Right kidney (tissue), 1 donor: ENCODE results near the gene TMEM218.

Experiments
- DNase-seq: peaks from one replicate; pipeline ENCODE4 v3.0.0-alpha.2; 2016

TMEM218 gene

DNA sequence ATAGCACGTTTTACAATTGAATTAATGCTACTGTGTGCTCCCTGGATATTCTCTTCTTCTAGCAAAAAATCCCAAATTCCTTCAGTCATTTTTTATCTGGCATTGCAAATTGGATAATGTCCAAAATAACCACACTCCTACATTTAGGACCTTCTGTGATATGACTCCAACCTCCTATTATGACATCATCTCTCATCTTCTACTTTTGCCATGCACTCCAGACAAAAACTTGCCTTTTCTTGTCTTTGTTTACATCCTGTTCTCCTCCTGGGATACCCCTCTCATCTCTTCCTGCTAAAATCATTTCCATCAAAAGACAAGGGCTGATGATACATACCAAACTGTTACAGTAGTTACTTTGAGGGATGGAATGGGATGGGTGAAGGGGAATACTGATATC, 20.6 kb upstream of the TMEM218 start:
- no peak for DNase-seq

DNA sequence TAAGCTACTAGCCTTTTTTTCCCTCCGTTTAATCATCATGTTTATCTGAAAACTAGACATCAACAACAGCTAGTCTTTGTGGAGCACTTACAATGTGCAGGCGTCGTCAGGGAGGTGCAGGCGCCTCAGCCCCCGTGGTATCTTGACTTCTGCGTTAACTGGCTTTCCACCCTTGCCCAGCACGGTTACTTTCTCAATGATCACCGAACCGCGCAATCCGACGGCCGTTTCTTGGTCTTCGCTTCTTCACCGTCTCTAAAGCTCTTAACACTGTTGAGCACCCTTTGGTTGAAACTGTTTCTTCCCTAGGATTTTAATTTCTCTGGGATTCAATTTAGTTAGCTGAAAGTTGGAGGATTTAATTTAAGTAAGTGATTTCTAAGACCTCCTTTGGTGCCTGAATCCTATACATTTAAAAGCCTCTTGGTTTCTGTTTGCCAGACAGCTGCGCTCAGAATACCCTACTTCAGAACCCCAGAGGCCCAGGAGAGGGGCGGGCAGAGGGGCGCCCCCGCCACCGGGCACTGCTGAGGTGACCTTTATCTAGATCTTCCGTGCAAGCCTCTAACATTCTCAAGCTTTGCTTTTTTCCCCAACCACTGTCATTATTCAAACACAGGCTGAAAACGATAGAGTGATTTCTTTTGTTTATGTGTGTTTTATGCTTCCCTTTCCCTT, 18.0 kb upstream of the TMEM218 start:
- DNase-seq: peak; percentile 30

GRCh38 chr11:125128450-125128849, 17.0 kb upstream of the TMEM218 start:
- DNase-seq: no peak

GRCh38 chr11:125124618-125124992, 13.2 kb upstream of the TMEM218 start:
- DNase-seq: no peak

DNA sequence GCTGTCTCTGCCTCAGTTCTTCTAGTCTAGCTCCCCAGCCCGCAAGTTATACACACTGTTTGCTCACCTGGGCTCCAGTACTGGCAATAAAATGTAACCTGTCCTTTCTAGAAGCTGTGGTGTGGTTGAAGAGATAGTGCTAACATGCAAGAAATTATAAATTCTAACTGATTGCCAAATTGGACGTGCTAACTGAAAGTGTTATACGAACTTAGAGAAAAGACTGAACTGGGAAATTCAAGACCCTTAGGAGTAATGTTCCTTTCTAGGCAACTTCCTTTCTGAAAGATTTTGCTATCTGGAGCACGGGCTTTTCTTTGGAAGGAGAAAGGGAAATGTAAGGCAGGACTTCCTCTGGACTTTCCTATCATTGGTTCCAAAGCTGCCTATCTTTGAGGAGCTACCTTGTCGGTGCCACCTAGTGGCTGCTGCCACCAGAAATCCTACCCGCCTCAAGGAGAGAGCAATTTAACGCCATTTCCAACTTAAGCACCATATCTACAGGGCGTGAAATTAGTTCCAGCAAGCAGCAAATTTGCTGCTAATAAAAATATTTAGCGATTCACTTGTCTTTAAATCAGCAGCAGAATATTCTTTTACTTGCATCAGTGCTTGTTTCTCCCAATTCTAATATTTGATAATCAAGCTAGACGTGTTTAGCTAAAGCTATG, 12.7 kb upstream of the TMEM218 start:
- no peak for DNase-seq

- no peak for DNase-seq
Measured at GRCh38 chr11:125123194-125123946, 11.9 kb upstream of the TMEM218 start.

GRCh38 chr11:125117429-125117828, 6.0 kb upstream of the TMEM218 start:
- no peak for DNase-seq

DNA sequence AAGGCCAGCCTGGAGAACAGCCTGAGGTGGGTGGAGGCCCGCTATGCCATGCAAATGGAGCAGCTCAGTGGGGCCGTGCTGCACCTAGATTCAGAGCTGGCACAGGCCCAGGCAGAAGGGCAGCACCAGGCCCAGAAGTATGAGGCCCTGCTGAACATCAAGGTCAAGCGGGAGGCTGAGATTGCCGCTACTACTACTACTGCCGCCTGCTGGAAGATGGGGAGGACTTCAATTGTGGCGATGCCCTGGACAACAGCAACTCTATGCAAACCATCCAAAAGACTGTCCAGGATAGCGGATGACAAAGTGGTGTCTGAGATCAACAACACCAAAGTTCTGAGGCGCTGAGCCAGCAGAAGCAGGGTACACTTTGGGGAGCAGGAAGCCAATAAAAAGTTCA, 3.1 kb upstream of the TMEM218 start:
- DNase-seq: no peak

DNA sequence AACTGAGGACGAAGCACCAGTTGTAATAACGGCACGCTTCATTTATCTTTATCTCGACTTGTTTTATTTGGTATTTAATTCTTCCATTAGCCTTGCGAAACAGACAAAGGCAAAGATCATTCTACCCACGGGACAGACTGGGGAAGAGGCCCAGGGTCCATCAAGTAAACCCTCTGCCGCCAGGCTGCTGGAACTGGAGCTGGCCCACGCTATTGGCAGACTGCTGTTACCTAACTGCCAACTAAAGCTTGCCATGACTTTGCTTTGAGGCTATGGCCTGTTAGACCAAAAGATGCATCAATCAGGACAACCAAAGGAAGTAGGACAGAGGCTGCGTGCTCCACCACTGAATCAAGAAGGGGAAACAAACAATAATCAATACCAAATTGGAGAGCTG, 780 bp upstream of the TMEM218 start:
- DNase-seq: no peak

GRCh38 chr11:125111001-125111342, 454 bp downstream of the TMEM218 start:
- no peak for DNase-seq

DNA sequence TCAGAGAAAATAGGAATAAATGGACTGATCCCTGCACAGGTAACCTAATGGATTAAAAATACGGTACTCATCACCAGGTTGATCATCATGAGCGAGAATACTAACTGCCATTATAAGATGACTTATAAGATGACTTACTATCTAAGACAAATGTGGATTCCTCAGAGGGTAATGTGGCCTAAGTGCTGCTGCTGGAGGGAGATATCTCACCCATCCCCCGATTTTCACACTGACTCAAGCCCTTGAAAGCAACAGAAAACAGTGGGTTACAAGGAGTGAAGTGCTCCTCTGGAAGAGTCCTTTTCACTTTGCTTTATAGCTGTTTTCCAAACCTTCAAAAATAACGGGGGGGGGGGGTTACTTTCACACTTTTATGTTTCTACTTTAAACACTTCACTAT, 920 bp downstream of the TMEM218 start:
- DNase-seq: no peak

GRCh38 chr11:125108469-125108868, 3.0 kb downstream of the TMEM218 start:
- no peak for DNase-seq

DNA sequence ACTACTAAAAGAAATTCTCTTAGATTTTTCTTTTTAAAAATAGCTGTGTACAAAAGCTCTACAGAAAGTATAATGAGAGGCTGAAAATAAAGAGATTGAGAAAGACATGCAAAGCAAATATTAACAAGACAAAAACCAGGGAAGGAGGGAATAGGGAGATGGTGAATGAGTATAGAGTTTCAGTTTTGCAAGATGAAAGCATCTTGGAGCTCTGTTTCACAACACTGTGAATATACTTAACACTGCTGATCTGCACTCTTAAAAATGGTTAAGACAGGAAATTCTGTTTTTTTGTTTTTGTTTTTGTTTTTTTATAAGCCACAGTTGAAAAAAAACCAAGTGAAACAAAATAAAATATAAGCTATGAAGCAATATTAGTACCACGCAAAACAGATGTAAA, 5.5 kb downstream of the TMEM218 start:
- DNase-seq: no peak

DNA sequence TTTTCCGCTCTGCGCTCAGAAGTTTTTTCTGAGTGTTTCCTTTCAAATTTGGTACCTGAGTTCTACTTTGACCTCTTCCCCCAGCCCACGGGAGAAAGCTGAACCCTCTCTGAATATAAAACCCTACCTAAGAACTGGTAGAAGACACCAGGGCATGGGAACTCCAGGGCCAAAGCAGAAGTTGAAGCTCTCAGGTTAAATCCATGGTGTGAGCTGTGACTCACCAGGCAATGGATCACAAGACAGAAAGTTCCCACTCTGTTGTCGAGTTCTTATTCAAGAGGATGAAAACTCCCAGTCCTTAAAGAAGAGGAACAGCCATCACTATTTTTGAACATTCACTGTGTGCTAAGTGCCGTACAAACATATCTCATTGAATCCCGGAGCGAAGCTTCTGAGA, 8.9 kb downstream of the TMEM218 start:
- no peak for DNase-seq

DNA sequence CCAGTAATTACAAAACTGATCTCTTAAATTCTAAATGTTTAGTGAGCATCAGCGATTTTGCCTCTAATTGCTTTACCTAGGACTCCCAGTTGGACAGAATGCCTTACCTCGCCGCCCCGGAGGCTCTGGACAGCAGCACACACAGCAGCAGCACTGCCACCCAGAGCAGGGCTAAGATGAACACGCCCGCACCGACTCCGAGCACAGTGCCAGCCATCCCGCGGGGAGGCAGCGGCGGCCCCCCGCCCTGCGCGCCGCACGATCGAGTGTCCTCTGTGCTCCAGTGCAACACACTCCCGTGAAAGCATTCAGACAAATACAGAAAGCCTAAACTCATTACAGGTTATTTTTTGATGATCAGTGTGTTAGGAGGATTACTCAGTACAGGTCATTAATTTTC, 9.4 kb downstream of the TMEM218 start:
- DNase-seq: no peak

- DNase-seq: no peak
Measured at GRCh38 chr11:125101596-125101995, 9.8 kb downstream of the TMEM218 start.

GRCh38 chr11:125100136-125100535, 11.3 kb downstream of the TMEM218 start:
- no peak for DNase-seq

DNA sequence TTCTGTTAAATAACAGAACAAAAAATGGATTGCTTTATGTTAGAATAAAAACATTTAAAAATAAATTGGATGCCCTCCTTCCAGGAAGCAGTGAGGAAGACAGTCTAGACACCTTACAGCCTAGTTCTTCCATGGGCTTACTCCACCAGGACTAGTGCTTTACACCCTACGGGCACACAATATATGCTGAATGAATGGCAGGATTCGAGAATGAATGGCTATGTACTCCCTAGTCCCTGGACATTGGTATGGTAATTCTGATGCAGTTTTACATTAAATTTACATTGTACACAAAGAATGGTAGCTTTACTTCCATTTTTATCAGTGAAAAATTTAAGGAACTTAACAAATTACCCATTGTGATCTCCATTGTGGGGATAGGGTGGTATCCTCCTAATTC, 16.7 kb downstream of the TMEM218 start:
- DNase-seq: no peak

GRCh38 chr11:125093502-125093901, 17.9 kb downstream of the TMEM218 start:
- no peak for DNase-seq

GRCh38 chr11:125092669-125093068, 18.8 kb downstream of the TMEM218 start:
- no peak for DNase-seq

- no peak for DNase-seq
Measured at GRCh38 chr11:125091877-125092664, 19.4 kb downstream of the TMEM218 start.

- peak; percentile 48 for DNase-seq
Measured at GRCh38 chr11:125091247-125091876, 20.1 kb downstream of the TMEM218 start.

GRCh38 chr11:125090816-125091215, 20.6 kb downstream of the TMEM218 start:
- no peak for DNase-seq
